Activated T-cell treated with anti-CD3 and anti-CD28 coated beads, Interleukin-2, amount 50 U/mL, for 48 hours (primary cell): Measurements from ENCODE around the gene MAT2A.
"Not testable (repeated sequence)": the region's sequence is repeated elsewhere in the genome, so short reads cannot be mapped to it uniquely, and the experiment has no call there.

Experiments
- DNase-seq, 2 experiments: peaks; one replicate each; pipeline ENCODE4 v3.0.0-alpha.2; 2020

The MAT2A gene

DNA sequence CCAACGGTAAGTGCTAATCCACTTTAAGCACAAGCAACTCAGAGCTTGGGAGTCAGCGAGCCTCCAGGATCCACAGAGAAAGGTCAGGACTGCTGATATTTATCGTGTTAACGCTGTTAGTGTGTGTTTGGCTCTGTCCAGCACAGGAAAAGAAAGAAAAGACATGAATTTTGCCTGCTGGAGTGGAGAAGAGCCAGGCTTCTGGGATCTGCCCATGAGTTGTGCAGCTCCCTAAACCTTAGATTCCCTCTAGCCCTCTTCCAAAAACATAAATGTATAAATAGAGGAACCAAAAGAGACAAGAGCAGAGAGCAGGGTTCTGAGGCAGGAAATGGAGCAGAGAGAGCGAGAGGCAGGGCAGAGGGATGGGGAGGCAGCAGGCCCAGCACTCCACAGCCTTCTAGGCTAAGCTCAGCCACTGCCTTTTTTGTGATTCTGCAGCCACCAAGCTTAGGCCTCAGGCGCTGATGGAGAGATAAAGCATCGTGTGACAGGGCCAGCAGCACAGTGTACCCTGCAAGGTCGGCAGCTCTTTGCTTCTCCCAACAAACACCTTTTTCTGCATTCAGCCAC lies 14.5 kb upstream of the MAT2A start:
- DNase-seq = no peak

GRCh38 chr2:85525029-85525428 lies 13.9 kb upstream of the MAT2A start:
- DNase-seq = no peak

- no peak for DNase-seq
These were observed 13.4 kb upstream of the MAT2A start for GRCh38 chr2:85525567-85525966.

DNA sequence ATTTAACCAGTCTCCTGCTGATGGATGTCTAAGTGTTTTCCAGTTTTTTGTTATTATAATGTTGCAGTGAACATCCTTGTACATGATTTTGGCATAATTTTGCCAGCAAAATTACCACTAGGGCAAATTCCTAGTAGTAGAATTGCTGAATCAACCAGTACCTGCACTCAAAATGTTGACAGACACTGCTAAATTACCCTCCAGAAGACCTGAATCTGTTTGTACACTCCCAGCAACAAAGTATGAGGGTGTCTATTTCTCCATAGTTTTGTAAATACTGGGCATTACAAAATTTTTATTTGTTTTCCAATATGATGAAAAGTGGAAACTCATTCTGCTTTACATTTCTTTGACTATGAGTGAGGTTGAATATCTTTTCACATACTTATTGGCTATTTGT lies 11.2 kb upstream of the MAT2A start:
- no peak for DNase-seq

GRCh38 chr2:85528355-85528754 lies 10.6 kb upstream of the MAT2A start:
- DNase-seq = no peak

DNA sequence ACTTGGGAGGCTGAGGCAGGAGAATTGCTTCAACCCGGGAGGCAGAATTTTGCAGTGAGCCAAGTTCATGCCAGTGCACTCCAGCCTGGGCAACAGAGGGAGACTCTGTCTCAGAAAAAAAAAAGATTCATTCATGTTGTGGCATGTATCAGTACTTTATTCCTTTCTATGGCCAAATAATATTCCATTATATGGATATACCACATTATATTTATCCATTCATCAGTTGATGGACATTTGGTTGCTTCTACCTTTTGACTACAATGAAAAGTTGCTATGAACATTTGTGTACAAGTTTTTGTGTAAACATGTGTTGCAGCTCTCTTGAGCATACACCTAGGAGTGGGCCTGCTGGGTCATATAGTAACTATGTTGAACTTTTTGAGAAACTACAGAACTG lies 9.2 kb upstream of the MAT2A start:
- no peak for DNase-seq

DNA sequence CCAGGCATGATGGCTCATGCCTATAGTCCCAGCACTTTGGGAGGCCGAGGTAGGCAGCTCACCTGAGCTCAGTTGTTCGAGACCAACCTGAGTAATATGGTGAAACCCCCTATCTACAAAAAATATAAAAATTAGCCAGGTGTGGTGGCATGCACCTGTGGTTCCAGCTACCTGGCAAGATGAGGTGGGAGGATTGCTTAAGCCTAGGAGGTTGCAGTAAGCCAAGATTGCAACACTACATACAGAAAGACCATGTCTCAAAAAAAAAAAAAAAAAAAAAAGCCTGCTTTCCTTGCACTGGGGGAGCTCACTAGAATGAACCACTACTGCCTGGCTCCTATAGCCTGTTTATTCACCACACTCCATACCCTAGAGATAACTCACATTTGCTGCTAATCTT lies 7.4 kb upstream of the MAT2A start:
- DNase-seq = no peak

- no peak for DNase-seq
These were observed 4.9 kb upstream of the MAT2A start for GRCh38 chr2:85534099-85534498.

- DNase-seq = no peak
These were observed 4.1 kb upstream of the MAT2A start for GRCh38 chr2:85534881-85535280.

DNA sequence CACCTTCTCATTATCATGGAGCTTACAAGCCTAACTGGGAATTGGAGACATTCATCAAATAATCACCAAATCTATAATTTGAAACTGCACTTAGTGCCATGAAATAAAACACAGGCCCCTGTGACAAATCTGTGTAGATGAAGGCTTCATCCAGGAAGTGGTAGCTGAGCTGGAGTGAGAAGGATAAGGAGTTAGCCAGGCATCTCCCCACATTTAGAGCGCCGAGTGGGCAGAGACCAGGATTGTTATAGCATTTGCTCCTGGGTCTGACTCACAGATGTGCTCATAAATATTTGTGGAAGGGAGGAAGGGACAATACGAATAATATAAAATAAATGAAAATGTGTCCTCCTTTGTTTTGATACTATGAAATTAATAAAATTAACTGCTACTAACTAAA lies 2.5 kb upstream of the MAT2A start:
- DNase-seq = no peak

GRCh38 chr2:85537600-85538506 lies 1.1 kb upstream of the MAT2A start:
- peak; percentile 67 for DNase-seq

DNA sequence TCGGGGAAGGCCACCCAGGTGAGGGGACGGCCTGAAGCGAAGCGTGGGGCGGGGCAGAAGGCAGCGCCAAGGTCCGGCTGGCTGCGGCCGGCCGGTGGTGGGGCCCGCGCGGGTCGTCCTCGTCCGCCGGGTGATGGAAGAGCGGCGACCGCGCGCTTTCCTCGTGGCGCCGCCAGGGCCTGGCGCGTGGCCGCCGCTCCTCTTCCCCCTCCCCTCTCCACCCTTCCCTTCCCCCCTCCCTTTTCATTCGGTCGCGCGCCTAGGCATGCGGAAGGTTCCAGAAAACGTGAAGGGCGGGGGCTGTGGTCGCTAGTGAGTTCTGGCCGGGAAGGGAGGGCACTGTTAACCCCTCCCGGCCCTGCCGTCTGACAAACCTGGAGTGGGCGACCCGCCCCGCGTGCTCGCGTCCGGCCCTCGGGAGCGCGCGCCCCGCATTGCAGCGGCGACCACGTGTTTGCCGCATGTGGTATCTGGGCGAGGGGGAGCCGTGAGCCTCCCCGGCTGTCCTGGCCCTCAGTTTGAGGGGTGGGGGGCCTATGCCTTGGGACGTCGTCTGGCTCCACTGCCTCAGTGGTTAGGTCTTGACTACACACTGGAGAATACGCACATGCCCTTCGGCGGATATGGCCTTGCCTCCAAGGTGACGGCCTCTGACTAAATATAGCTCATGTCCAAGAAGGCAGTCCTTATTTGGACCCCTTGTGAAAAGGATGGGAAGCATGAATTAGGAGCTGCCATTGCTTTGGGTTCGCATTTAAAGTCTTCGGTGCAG lies 579 bp downstream of the MAT2A start:
- peak; percentile 80 to 82 for DNase-seq

DNA sequence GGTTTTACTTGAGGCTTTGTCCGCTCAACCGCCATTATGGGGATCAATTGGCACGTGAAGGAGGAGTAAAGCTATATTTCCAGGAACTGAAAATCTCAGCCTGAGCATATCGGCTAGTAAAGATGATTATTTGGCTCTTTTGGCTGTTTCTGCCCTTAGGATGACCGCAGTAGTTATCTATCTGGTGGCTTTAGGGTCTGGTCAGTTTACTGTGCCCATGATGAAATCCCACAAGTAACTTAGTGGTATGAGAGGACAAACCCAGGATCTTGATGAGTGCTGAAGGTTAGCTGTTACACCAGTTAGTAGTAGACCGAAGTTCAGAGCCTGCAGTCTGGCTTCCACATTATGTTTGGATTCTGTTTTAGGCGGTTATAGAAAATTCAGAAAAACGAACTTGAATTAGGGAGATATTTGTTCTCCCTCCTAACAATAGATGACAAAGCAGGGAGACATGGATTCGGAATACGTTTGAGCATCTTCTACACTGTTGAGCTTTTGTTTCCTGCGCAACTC lies 1.2 kb downstream of the MAT2A start:
- DNase-seq = no peak

GRCh38 chr2:85541262-85541661 lies 2.3 kb downstream of the MAT2A start:
- no peak for DNase-seq

DNA sequence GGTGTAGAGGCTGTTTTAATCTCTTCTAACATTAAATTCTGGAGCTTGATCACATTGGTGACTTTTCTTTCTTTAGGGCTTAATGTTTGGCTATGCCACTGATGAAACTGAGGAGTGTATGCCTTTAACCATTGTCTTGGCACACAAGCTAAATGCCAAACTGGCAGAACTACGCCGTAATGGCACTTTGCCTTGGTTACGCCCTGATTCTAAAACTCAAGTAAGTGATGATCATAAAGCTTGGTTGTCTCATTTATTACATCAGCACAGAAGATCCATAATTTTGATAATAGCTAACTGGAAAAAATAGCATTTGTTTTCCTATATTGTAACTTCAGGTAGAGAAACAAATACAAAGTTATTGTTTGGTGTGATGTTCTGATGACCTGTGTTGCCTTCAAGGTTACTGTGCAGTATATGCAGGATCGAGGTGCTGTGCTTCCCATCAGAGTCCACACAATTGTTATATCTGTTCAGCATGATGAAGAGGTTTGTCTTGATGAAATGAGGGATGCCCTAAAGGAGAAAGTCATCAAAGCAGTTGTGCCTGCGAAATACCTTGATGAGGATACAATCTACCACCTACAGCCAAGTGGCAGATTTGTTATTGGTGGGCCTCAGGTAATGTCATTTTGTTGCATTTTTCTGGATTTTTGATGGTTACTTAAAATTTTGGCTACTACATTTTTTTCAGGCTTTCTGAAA lies 2.9 kb downstream of the MAT2A start:
- DNase-seq = no peak

GRCh38 chr2:85542777-85543176 lies 3.8 kb downstream of the MAT2A start:
- no peak for DNase-seq

DNA sequence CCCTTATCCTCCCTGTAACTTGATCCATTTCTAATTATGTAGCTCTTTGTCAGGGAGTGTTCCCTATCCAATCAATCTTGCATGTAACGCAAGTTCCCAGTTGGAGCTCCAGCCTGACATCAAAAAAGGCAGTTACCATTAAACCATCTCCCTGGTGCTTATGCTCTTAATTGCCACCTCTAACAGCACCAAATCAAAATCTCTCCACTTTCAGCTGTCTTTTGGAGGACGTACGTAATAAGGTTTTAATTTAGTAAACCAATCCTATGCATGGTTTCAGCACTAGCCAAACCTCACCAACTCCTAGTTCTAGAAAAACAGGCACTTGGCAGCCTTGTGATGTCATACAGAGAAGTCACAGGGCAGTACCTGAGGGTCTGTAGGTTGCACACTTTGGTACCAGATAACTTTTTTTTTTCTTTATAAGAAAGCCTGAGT lies 5.3 kb downstream of the MAT2A start:
- DNase-seq = not testable (repeated sequence)

DNA sequence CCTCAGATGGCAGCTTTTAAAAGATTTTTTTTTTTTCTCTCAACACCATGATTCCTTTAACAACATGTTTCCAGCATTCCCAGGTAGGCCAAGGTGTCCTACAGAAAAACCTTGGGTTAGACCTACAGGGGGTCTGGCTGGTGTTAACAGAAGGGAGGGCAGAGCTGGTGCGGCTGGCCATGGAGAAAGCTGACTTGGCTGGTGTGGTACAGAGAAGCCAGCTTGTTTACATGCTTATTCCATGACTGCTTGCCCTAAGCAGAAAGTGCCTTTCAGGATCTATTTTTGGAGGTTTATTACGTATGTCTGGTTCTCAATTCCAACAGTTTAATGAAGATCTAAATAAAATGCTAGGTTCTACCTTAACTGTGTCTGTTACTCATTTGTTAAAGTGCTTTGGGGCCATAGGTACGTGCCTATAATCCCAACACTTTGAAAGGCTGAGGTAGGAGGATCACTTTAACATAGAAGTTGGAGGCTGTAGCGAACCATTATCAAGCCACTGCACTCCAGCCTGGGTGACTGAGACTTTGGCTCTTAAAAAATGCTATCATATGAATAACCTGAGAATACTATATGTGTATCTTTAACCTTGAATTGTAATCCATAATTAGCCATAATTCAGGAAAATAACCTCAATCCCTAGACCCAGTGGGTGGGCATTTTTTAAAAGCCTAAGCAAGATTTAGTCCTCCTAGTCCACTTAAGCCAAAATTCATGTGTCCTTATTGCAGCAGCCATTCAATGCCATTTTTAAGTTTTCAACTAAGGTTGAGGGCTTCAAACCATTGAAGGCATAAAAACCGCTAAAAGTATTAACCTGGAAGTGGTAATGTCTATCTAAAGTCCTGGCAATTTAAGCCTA lies 6.2 kb downstream of the MAT2A start:
- not testable (repeated sequence) for DNase-seq

DNA sequence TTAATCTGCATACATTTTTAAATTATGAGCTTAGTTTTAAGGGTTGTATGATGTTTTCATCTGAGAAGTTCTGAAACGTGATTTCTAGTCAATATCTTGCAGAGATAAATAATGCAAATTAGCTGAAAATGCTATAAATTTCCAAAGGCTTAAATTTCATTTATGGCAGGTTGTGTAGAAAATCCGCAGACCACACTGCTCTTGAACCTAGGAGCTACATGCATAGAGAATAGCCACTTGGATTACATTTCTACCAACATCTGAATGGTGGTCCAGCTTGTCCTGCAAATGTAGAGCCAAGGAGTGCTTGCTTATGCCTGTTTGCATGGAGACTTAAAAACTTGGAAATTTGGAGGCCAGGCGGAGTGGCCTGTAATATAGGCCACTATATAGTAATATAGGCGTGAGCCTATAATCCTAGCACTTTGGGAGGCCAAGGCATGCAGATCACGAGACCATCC lies 6.8 kb downstream of the MAT2A start:
- DNase-seq = no peak

DNA sequence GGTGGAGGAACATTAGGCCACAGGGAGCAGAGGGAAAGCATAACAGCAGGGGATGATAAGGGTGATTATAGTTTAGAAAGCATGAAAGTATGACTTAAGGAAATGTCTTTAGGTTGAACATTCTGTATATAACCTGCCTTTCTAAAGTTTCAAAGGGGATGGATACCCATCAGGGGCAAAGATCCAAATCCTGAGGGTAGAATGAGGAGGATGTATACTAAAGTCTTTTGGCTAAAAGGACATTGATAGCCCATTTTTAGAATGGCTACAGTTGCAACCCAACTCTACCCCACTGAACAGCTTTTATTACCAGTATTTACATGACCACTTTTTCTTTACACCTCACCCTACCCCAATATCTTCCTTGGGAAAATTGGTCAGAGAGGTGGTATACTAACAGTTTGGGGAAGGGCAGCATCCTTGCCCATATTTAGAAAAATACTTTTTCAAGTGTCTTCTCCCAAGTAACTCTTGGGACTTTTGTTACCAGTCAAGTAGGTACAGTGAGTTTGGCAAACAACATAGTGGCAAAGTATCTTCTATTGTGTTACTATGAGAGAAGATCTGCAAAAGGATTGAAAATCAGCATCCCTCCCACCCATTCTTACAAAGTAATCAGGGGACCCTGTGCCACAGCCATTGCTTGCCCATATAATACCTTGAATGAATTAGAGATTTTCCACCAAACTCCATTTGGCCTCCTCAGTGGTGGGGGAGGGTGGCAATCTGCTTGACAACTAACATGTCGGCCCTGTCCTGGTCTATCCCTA lies 8.3 kb downstream of the MAT2A start:
- peak in 1 of 2 experiments; percentile 26 for DNase-seq
